ENCODE measurements around the gene CGB2. TPM values are rescaled to one million over a fixed set of nuclear protein-coding genes. Genes with fewer than 3 reads are reported as not detected.
"Not testable (repeated sequence)": the region's sequence is repeated elsewhere in the genome, so short reads cannot be mapped to it uniquely, and the experiment has no call there.

The CGB2 gene
- total and polyA plus RNA-seq, 4 donors, result 0.58 TPM; not detected in 3

DNA sequence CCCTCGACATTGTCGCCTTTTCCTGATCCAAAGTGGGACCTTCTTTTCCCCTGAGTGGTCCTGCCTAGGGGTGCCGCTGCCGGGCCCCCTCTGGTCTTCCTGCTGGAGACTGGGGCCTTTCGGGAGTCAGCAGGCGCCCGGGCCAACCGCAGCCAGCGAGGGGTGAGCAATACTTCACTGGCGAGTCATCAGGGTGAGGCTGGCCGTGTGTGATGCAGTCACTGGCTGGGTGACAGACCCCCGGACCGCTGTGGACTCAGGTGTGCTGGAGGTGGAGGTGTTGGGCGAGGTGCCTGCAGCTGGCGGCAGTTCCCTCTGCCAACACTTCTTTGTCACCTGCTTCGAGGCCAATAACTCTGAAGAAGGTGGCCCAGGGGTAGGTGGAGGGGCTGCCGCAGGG, 10.5 kb downstream of the CGB2 start:
- no peak overlapping the region for H3K9ac ChIP-seq (ENCODE audit: insufficient read depth in 1 of 2, low read length in 2 of 2)
- H3K27me3 ChIP-seq (ENCODE audit: control insufficient read depth in 3 of 3, insufficient read depth in 3 of 3, low read length in 2 of 3), result no peaks in the 10 kb centered on the region
- DNase-seq (no peak), ATAC-seq (ENCODE audit: insufficient read depth, low FRiP score) (no peak)
- H3K4me1 ChIP-seq (ENCODE audit: control insufficient read depth in 5 of 5, insufficient read depth in 5 of 5, low read length in 5 of 5), result no peaks in the 10 kb centered on the region
- no peak overlapping the region for H3K4me3 ChIP-seq
- H3K27ac ChIP-seq (ENCODE audit: low read depth in 1 of 2, low read length in 1 of 2), result no peak overlapping the region
- no peaks in the 10 kb centered on the region for H3K9me3 ChIP-seq (ENCODE audit: control insufficient read depth in 4 of 4, insufficient read depth in 3 of 4, low read length in 3 of 4)
- TF ChIP-seq, protein P1, sequence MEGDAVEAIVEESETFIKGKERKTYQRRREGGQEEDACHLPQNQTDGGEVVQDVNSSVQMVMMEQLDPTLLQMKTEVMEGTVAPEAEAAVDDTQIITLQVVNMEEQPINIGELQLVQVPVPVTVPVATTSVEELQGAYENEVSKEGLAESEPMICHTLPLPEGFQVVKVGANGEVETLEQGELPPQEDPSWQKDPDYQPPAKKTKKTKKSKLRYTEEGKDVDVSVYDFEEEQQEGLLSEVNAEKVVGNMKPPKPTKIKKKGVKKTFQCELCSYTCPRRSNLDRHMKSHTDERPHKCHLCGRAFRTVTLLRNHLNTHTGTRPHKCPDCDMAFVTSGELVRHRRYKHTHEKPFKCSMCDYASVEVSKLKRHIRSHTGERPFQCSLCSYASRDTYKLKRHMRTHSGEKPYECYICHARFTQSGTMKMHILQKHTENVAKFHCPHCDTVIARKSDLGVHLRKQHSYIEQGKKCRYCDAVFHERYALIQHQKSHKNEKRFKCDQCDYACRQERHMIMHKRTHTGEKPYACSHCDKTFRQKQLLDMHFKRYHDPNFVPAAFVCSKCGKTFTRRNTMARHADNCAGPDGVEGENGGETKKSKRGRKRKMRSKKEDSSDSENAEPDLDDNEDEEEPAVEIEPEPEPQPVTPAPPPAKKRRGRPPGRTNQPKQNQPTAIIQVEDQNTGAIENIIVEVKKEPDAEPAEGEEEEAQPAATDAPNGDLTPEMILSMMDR (IDR thresholded peaks at IDR 0.05; ENCODE audit: control extremely low read depth, extremely low read depth), result no peak
- WGBS, 2 donors, result 78 to 88% methylated on average over 17 of the region's 17 CpGs
- no peaks in the 10 kb centered on the region for H3K36me3 ChIP-seq (ENCODE audit: control insufficient read depth in 4 of 4, insufficient read depth in 4 of 4, low read length in 4 of 4)

DNA sequence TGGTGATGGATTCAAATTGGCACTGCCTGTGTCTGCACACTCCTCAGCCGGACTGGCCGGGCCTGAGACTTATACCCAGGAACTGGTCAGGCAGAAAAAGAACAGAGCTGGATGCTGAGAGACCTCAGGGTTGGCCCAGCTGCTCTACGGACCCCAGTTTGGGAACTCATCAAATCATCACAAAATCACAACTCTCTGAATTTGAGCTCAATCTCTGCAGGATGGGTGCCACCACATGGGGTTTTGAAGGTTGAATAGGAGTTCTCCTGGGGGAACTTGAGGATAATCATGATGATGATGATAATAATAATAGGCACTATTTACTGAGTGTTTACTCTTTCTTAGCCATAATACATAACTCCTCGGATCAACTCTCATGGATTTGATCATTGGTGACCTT, 11.0 kb downstream of the CGB2 start:
- not testable (repeated sequence) for H3K4me1 ChIP-seq (ENCODE audit: control insufficient read depth in 5 of 5, insufficient read depth in 5 of 5, low read length in 5 of 5)

DNA sequence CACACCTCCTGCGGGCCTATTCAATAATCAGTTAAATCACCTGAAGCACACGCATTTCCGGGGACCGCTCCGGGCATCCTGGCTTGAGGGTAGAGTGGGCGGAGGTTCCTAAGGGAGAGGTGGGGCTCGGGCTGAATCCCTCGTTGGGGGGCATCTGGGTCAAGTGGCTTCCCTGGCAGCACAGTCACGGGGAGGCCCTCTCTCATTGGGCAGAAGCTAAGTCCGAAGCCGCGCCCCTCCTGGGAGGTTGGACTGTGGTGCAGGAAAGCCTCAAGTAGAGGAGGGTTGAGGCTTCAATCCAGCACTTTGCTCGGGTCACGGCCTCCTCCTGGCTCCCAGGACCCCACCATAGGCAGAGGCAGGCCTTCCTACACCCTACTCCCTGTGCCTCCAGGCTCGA, 11.9 kb downstream of the CGB2 start, which contains the start of gene CGB5:
Gene CGB5, plus strand, starts transcription at position 301 of the 400 bp plus-strand sequence. CDS start 362 bp downstream, outside the sequence.
- WGBS, 2 donors, result 59 to 77% methylated on average over 14 to 15 of the region's 15 CpGs

More for the DNA sequence above, 11.0 kb downstream of the CGB2 start:
- WGBS, 2 donors, result 95 to 96% methylated on average over 2 to 4 of the region's 4 CpGs
- DNase-seq; H3K36me3 ChIP-seq (ENCODE audit: control insufficient read depth in 4 of 4, insufficient read depth in 4 of 4, low read length in 4 of 4); H3K9me3 ChIP-seq (ENCODE audit: control insufficient read depth in 4 of 4, insufficient read depth in 3 of 4, low read length in 3 of 4); H3K9ac ChIP-seq (ENCODE audit: insufficient read depth in 1 of 2, low read length in 2 of 2); H3K4me3 ChIP-seq; ATAC-seq (ENCODE audit: insufficient read depth, low FRiP score); H3K27me3 ChIP-seq (ENCODE audit: control insufficient read depth in 3 of 3, insufficient read depth in 3 of 3, low read length in 2 of 3); H3K27ac ChIP-seq (ENCODE audit: low read depth in 1 of 2, low read length in 1 of 2): not testable (repeated sequence)

DNA sequence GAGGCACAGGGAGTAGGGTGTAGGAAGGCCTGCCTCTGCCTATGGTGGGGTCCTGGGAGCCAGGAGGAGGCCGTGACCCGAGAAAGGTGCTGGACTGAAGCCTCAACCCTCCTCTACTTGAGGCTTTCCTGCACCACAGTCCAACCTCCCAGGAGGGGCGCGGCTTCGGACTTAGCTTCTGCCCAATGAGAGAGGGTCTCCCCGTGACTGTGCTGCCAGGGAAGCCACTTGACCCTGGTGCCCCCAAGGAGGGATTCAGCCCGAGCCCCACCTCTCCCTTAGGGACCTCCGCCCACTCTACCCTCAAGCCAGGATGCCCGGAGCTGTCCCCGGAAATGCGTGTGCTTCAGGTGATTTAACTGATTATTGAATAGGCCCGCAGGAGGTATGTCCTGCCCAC, 17.3 kb downstream of the CGB2 start, which contains the start of gene CGB8:
Gene CGB8, minus strand, starts transcription at position 101 of the 400 bp plus-strand sequence. CDS start 372 bp downstream, outside the sequence.
- DNase-seq; H3K4me1 ChIP-seq (ENCODE audit: control insufficient read depth in 5 of 5, insufficient read depth in 5 of 5, low read length in 5 of 5); H3K36me3 ChIP-seq (ENCODE audit: control insufficient read depth in 4 of 4, insufficient read depth in 4 of 4, low read length in 4 of 4); H3K9me3 ChIP-seq (ENCODE audit: control insufficient read depth in 4 of 4, insufficient read depth in 3 of 4, low read length in 3 of 4); H3K27me3 ChIP-seq (ENCODE audit: control insufficient read depth in 3 of 3, insufficient read depth in 3 of 3, low read length in 2 of 3); H3K9ac ChIP-seq (ENCODE audit: insufficient read depth in 1 of 2, low read length in 2 of 2); H3K4me3 ChIP-seq; H3K27ac ChIP-seq (ENCODE audit: low read depth in 1 of 2, low read length in 1 of 2); ATAC-seq (ENCODE audit: insufficient read depth, low FRiP score): not testable (repeated sequence)
- WGBS, 2 donors, result 70 to 75% methylated on average over 8 to 10 of the region's 12 CpGs

More for the DNA sequence above, 11.9 kb downstream of the CGB2 start, which contains the start of gene CGB5:
- ATAC-seq (ENCODE audit: insufficient read depth, low FRiP score); DNase-seq; H3K27me3 ChIP-seq (ENCODE audit: control insufficient read depth in 3 of 3, insufficient read depth in 3 of 3, low read length in 2 of 3); H3K36me3 ChIP-seq (ENCODE audit: control insufficient read depth in 4 of 4, insufficient read depth in 4 of 4, low read length in 4 of 4); H3K4me1 ChIP-seq (ENCODE audit: control insufficient read depth in 5 of 5, insufficient read depth in 5 of 5, low read length in 5 of 5); H3K9me3 ChIP-seq (ENCODE audit: control insufficient read depth in 4 of 4, insufficient read depth in 3 of 4, low read length in 3 of 4); H3K9ac ChIP-seq (ENCODE audit: insufficient read depth in 1 of 2, low read length in 2 of 2); H3K27ac ChIP-seq (ENCODE audit: low read depth in 1 of 2, low read length in 1 of 2); H3K4me3 ChIP-seq: not testable (repeated sequence)

DNA sequence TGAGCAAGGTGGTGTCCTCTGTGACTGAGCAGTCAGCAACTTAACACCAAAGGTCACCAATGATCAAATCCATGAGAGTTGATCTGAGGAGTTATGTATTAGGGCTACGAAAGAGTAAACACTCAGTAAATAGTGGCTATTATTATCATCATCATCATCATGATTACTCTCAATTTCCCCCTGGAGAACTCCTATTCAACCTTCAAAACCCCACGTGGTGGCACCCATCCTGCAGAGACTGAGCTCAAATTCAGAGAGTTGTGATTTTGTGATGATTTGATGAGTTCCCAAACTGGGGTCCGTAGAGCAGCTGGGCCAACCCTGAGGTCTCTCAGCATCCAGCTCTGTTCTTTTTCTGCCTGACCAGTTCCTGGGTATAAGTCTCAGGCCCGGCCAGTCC, 18.1 kb downstream of the CGB2 start:
- DNase-seq; H3K4me1 ChIP-seq (ENCODE audit: control insufficient read depth in 5 of 5, insufficient read depth in 5 of 5, low read length in 5 of 5); H3K4me3 ChIP-seq; H3K36me3 ChIP-seq (ENCODE audit: control insufficient read depth in 4 of 4, insufficient read depth in 4 of 4, low read length in 4 of 4); H3K9me3 ChIP-seq (ENCODE audit: control insufficient read depth in 4 of 4, insufficient read depth in 3 of 4, low read length in 3 of 4); H3K27ac ChIP-seq (ENCODE audit: low read depth in 1 of 2, low read length in 1 of 2); ATAC-seq (ENCODE audit: insufficient read depth, low FRiP score); H3K27me3 ChIP-seq (ENCODE audit: control insufficient read depth in 3 of 3, insufficient read depth in 3 of 3, low read length in 2 of 3); H3K9ac ChIP-seq (ENCODE audit: insufficient read depth in 1 of 2, low read length in 2 of 2): not testable (repeated sequence)
- WGBS, 2 donors, result 74 to 79% methylated on average over 3 of the region's 4 CpGs

DNA sequence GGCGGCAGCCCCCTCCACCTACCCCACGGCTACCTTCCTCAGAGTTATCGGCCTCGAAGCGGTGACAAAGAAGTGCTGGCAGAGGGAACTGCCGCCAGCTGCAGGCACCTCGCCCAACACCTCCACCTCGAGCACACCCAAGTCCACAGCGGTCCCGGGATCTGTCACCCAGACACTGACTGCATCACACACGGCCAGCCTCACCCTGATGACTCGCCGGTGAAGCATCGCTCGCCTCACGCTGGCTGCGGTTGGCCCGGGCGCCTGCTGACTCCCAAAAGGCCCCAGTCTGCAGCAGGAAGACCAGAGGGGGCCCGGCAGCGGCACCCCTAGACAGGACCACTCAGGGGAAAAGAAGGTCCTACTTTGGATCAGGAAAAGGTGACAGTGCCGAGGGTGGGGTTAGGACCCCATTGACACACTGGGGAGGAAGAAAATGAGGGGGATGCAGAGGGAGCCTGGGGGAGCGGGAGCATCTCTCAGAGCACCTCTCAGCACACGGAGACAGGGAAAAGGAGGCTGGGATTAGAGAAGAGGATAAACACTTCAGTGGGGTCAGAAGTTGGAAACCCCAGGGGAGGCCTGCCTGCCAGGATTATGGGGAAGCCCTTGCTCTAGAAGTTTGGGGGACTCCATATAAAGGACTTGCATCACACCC, 18.8 kb downstream of the CGB2 start:
- not testable (repeated sequence) for H3K9ac ChIP-seq (ENCODE audit: insufficient read depth in 1 of 2, low read length in 2 of 2); H3K4me1 ChIP-seq (ENCODE audit: control insufficient read depth in 5 of 5, insufficient read depth in 5 of 5, low read length in 5 of 5); H3K4me3 ChIP-seq; ATAC-seq (ENCODE audit: insufficient read depth, low FRiP score); DNase-seq; H3K9me3 ChIP-seq (ENCODE audit: control insufficient read depth in 4 of 4, insufficient read depth in 3 of 4, low read length in 3 of 4); H3K27me3 ChIP-seq (ENCODE audit: control insufficient read depth in 3 of 3, insufficient read depth in 3 of 3, low read length in 2 of 3); H3K27ac ChIP-seq (ENCODE audit: low read depth in 1 of 2, low read length in 1 of 2); H3K36me3 ChIP-seq (ENCODE audit: control insufficient read depth in 4 of 4, insufficient read depth in 4 of 4, low read length in 4 of 4)
- WGBS, 2 donors, result 78 to 85% methylated on average over 24 of the region's 24 CpGs

All from lung (tissue), 12 donors.